H9 (cell line): ENCODE results near the gene CDH23. TPM values are rescaled to one million over a fixed set of nuclear protein-coding genes. Genes with fewer than 3 reads are reported as not detected.

ENCODE experiments used
- DNase-seq: peaks from one replicate; pipeline ENCODE4 v3.0.0-alpha.2; 2017
- H2AFZ ChIP-seq: one replicate; pipeline ENCODE4 v1.6.1; 2013; ENCODE audit warnings: mild to moderate bottlenecking, low read length, control low read depth, moderate library complexity
- H2AK5ac ChIP-seq: 2 replicates; pipeline ENCODE4 v1.6.1; 2013; ENCODE audit warnings: low read length, control low read depth, mixed read lengths; ENCODE audit not compliant: insufficient read length
- H2BK120ac ChIP-seq: one replicate; pipeline ENCODE4 v1.6.1; 2013; ENCODE audit warnings: low read depth, mild to moderate bottlenecking, low read length, control low read depth, inconsistent platforms; ENCODE audit not compliant: poor library complexity, severe bottlenecking
- H2BK12ac ChIP-seq: 2 replicates; pipeline ENCODE4 v1.6.1; 2013; ENCODE audit warnings: low read length, control low read depth, mixed read lengths, low read depth; ENCODE audit not compliant: insufficient read length
- H2BK15ac ChIP-seq: 2 replicates; pipeline ENCODE4 v1.6.1; 2013; ENCODE audit warnings: low read depth, low read length, control low read depth
- H2BK20ac ChIP-seq: one replicate; pipeline ENCODE4 v1.6.1; 2013; ENCODE audit warnings: low read depth, mild to moderate bottlenecking, low read length, control low read depth, inconsistent platforms; ENCODE audit not compliant: poor library complexity, severe bottlenecking
- H2BK5ac ChIP-seq: 2 replicates; pipeline ENCODE4 v1.6.1; 2013; ENCODE audit warnings: low read length, control low read depth, mixed read lengths; ENCODE audit not compliant: insufficient read length
- H3K14ac ChIP-seq: 2 replicates; pipeline ENCODE4 v1.6.1; 2013; ENCODE audit warnings: low read length, control low read depth; ENCODE audit not compliant: insufficient read depth
- H3K18ac ChIP-seq: 2 replicates; pipeline ENCODE4 v1.6.1; 2013; ENCODE audit warnings: low read depth, mild to moderate bottlenecking, mixed read lengths, low read length, control low read depth; ENCODE audit not compliant: insufficient read length
- H3K23ac ChIP-seq: 2 replicates; pipeline ENCODE4 v1.6.1; 2013; ENCODE audit warnings: low read length, control low read depth, mixed read lengths, low read depth; ENCODE audit not compliant: insufficient read length
- H3K23me2 ChIP-seq: 2 replicates; pipeline ENCODE4 v1.6.1; 2013; ENCODE audit warnings: low read depth, mild to moderate bottlenecking, mixed read lengths, low read length, control low read depth; ENCODE audit not compliant: insufficient read length, poor library complexity, severe bottlenecking
- H3K27ac ChIP-seq: 2 replicates; pipeline ENCODE4 v1.5.1; 2013; ENCODE audit warnings: low read length, control low read depth, mixed read lengths, low read depth; ENCODE audit not compliant: insufficient read length
- H3K27me3 ChIP-seq: 2 replicates; pipeline ENCODE4 v1.6.1; 2013; ENCODE audit warnings: low read length, control low read depth, inconsistent platforms; ENCODE audit not compliant: insufficient read depth
- H3K4ac ChIP-seq: 2 replicates; pipeline ENCODE4 v1.6.1; 2013; ENCODE audit warnings: low read depth, mild to moderate bottlenecking, control low read depth, inconsistent platforms, low read length, moderate library complexity
- H3K4me1 ChIP-seq: 2 replicates; pipeline ENCODE4 v1.6.1; 2013; ENCODE audit warnings: low read length, control low read depth, inconsistent platforms; ENCODE audit not compliant: insufficient read depth
- H3K4me2 ChIP-seq: 2 replicates; pipeline ENCODE4 v1.6.1; 2013; ENCODE audit warnings: low read length, control low read depth, mixed read lengths; ENCODE audit not compliant: insufficient read length, insufficient read depth
- H3K56ac ChIP-seq: 2 replicates; pipeline ENCODE4 v1.6.1; 2013; ENCODE audit warnings: low read depth, mild to moderate bottlenecking, mixed read lengths, low read length, control low read depth; ENCODE audit not compliant: insufficient read length
- H3K79me1 ChIP-seq: 2 replicates; pipeline ENCODE4 v1.6.1; 2013; ENCODE audit warnings: low read depth, mild to moderate bottlenecking, moderate library complexity, low read length, control low read depth, inconsistent platforms; ENCODE audit not compliant: insufficient read depth, poor library complexity, severe bottlenecking
- H3K79me2 ChIP-seq: 2 replicates; pipeline ENCODE4 v1.6.1; 2013; ENCODE audit warnings: low read length, control low read depth, inconsistent platforms; ENCODE audit not compliant: insufficient read depth
- H3K9ac ChIP-seq: 2 replicates; pipeline ENCODE4 v1.6.1; 2013; ENCODE audit warnings: low read length, control low read depth, mixed read lengths; ENCODE audit not compliant: insufficient read length; ENCODE audit errors: extremely low read depth
- H3K9me3 ChIP-seq: one replicate; pipeline ENCODE4 v1.6.1; 2013; ENCODE audit warnings: low read depth, low read length, inconsistent platforms; ENCODE audit not compliant: control insufficient read depth
- H3T11ph ChIP-seq: one replicate; pipeline ENCODE4 v1.6.1; 2013; ENCODE audit warnings: mild to moderate bottlenecking, low read length, control low read depth, inconsistent platforms
- H4K20me1 ChIP-seq: one replicate; pipeline ENCODE4 v1.6.1; 2013; ENCODE audit not compliant: control insufficient read depth, insufficient read length, insufficient read depth
- H4K5ac ChIP-seq: 2 replicates; pipeline ENCODE4 v1.6.1; 2013; ENCODE audit warnings: low read depth, mild to moderate bottlenecking, mixed read lengths, low read length, control low read depth; ENCODE audit not compliant: insufficient read length
- H4K8ac ChIP-seq: replicated peaks from 2 replicates; pipeline ENCODE4 v1.6.1; 2013; ENCODE audit warnings: low read length, control low read depth, mixed read lengths, low read depth; ENCODE audit not compliant: insufficient read length
- H4K91ac ChIP-seq: 2 replicates; pipeline ENCODE4 v1.6.1; 2013; ENCODE audit warnings: low read depth, mild to moderate bottlenecking, moderate library complexity, mixed read lengths, low read length, control low read depth; ENCODE audit not compliant: insufficient read length
- H3K27ac Mint-ChIP-seq, 3 experiments: 2 replicates in 2 of 3; 3 replicates in 1 of 3; pipeline ENCODE4 v1.8.0; 2020 to 2021; ENCODE audit warnings: mixed read lengths in 3 of 3, mild to moderate bottlenecking in 1 of 3, moderate library complexity in 1 of 3
- H3K27me3 Mint-ChIP-seq: 2 replicates; pipeline ENCODE4 v1.8.0; 2021; ENCODE audit warnings: low read depth, mild to moderate bottlenecking, moderate library complexity, mixed read lengths
- H3K36me3 Mint-ChIP-seq, 3 experiments: 2 replicates in 2 of 3; 3 replicates in 1 of 3; pipeline ENCODE4 v1.8.0; 2020 to 2021; ENCODE audit warnings: low read depth in 3 of 3, mixed read lengths in 3 of 3; ENCODE audit not compliant: insufficient read depth in 1 of 3
- H3K4me1 Mint-ChIP-seq, 2 experiments: 2 replicates each; pipeline ENCODE4 v1.8.0; 2020; ENCODE audit warnings: mixed read lengths in 2 of 2
- H3K4me3 Mint-ChIP-seq, 2 experiments: 2 replicates in 1 of 2; 3 replicates in 1 of 2; pipeline ENCODE4 v1.8.0; 2020 to 2021; ENCODE audit warnings: mild to moderate bottlenecking in 2 of 2, mixed read lengths in 2 of 2, moderate library complexity in 1 of 2
- H3K9me3 Mint-ChIP-seq, 2 experiments: 2 replicates in 1 of 2; 3 replicates in 1 of 2; pipeline ENCODE4 v1.8.0; 2020; ENCODE audit warnings: mild to moderate bottlenecking in 2 of 2, mixed read lengths in 2 of 2, moderate library complexity in 1 of 2
- CTCF ChIP-seq: fragments of 200-600 bp; sonication (generic); conservative IDR thresholded peaks from 3 replicates; pipeline ENCODE4 v1.8.0; 2021; ENCODE audit warnings: antibody characterized with exemption, mild to moderate bottlenecking
- WGBS: extraction: QIAGEN DNeasy Blood & Tissue Kit; methylation state at CpG from one replicate; pipeline ENCODE4 v1.1.7; 2013; ENCODE audit warnings: missing lambda C conversion rate, low lambda C conversion rate, mixed read lengths; ENCODE audit not compliant: insufficient read length; ENCODE audit errors: extremely low coverage; 5-methylcytosine and 5-hydroxymethylcytosine counted together
- total RNA-seq: library from RNA; stranded (reverse); gene quantifications from 2 replicates; pipeline ENCODE4 v1.2.1, GENCODE V29; 2021

The CDH23 gene
- total RNA-seq, 1 experiment from 2014 or later, result 2.1 TPM

- Histone ChIP-seq H2BK5ac (no peak overlapping the region), H3K4ac (no peak overlapping the region), H3K18ac (no peak overlapping the region), H4K91ac (no peak overlapping the region), H3K27me3 (peaks cover 2% of the 10 kb centered on the region; the same call in 1 of the 2 replicates), H3K23ac (no peak overlapping the region), H3K9me3 (no peaks in the 10 kb centered on the region), H3K4me1 (peaks cover 21% of the 10 kb centered on the region; the same call in 1 of the 2 replicates), H2BK20ac (no peak overlapping the region), H3K9ac (no peak overlapping the region), H4K8ac (no peak overlapping the region), H3K23me2 (no peaks in the 10 kb centered on the region), H2BK15ac (no peak overlapping the region), H3K14ac (no peak overlapping the region), H2BK12ac (no peak overlapping the region), H3K27ac (no peak overlapping the region), H3K4me2 (no peak overlapping the region), H2BK120ac (no peak overlapping the region), H4K5ac (no peak overlapping the region), H2AK5ac (no peak overlapping the region), H3K79me2 (no peaks in the 10 kb centered on the region), H3K56ac (no peak overlapping the region), H4K20me1 (no peaks in the 10 kb centered on the region), H2AFZ (no peak overlapping the region), H3K79me1 (no peaks in the 10 kb centered on the region), H3T11ph (no peak overlapping the region)
- no CpG with 5 or more reads among the region's 11 CpGs for WGBS
- no peak overlapping the region; a peak in 1 of 7 replicates for H3K27ac Mint-ChIP-seq
- H3K9me3 Mint-ChIP-seq, result peaks cover 2 to 8% of the 10 kb centered on the region in 2 experiments; a peak in 1 of 5 replicates
- H3K4me1 Mint-ChIP-seq, result peaks cover 72 to 88% of the 10 kb centered on the region in 2 experiments
- peaks cover 60% of the 10 kb centered on the region for H3K27me3 Mint-ChIP-seq
- no peak overlapping the region for H3K4me3 Mint-ChIP-seq
- peaks cover 0 to 5% (median 0%) of the 10 kb centered on the region in 3 experiments; a peak in 1 of 7 replicates for H3K36me3 Mint-ChIP-seq
- TF ChIP-seq CTCF, result peak; percentile 60
- DNase-seq, result peak; percentile 73
These were observed 264.4 kb downstream of the CDH23 start for GRCh38 chr10:71661060-71661622.
